Measurements from ENCODE around the gene PCNX4.

Gene PCNX4

GRCh38 chr14:60102389-60102788 lies 10.7 kb downstream of the PCNX4 start:
- no peak for DNase-seq

GRCh38 chr14:60106339-60106738 lies 14.6 kb downstream of the PCNX4 start:
- no peak for DNase-seq

GRCh38 chr14:60107477-60107876 lies 15.8 kb downstream of the PCNX4 start:
- DNase-seq: no peak

GRCh38 chr14:60111732-60112131 lies 20.0 kb downstream of the PCNX4 start:
- DNase-seq: no peak

- no peak for DNase-seq
Observed at GRCh38 chr14:60114881-60115280, 23.2 kb downstream of the PCNX4 start.

GRCh38 chr14:60116181-60116580 lies 24.5 kb downstream of the PCNX4 start:
- DNase-seq: no peak

- no peak for DNase-seq
Observed at GRCh38 chr14:60125918-60126317, 34.2 kb downstream of the PCNX4 start.

- DNase-seq: no peak
Observed at GRCh38 chr14:60133487-60133886, 41.8 kb downstream of the PCNX4 start.

GRCh38 chr14:60134702-60135101 lies 43.0 kb downstream of the PCNX4 start:
- no peak for DNase-seq

- DNase-seq: peak; percentile 81
Observed at GRCh38 chr14:60151715-60152114, 60.0 kb downstream of the PCNX4 start.

GRCh38 chr14:60153991-60154390 lies 62.3 kb downstream of the PCNX4 start:
- DNase-seq: peak; percentile 16

GRCh38 chr14:60154671-60155070 lies 62.9 kb downstream of the PCNX4 start:
- no peak for DNase-seq

- no peak for DNase-seq
Observed at GRCh38 chr14:60160422-60160821, 68.7 kb downstream of the PCNX4 start.

GRCh38 chr14:60161196-60162107 lies 69.7 kb downstream of the PCNX4 start:
- DNase-seq: peak; percentile 5

GRCh38 chr14:60163693-60164092 lies 72.0 kb downstream of the PCNX4 start:
- DNase-seq: no peak

- DNase-seq: no peak
Observed at GRCh38 chr14:60164404-60164711, 72.6 kb downstream of the PCNX4 start.

GRCh38 chr14:60164712-60165546 lies 73.2 kb downstream of the PCNX4 start, which contains the start of gene DHRS7:
Gene DHRS7, minus strand, starts transcription at chr14:60165398. Its CDS starts 89 bp downstream, at chr14:60165309.
- DNase-seq: peak; percentile 75

GRCh38 chr14:60165547-60165876 lies 73.8 kb downstream of the PCNX4 start:
- no peak for DNase-seq

GRCh38 chr14:60166142-60166541 lies 74.4 kb downstream of the PCNX4 start:
- DNase-seq: no peak

GRCh38 chr14:60169722-60170121 lies 78.0 kb downstream of the PCNX4 start:
- no peak for DNase-seq

- DNase-seq: no peak
Observed at GRCh38 chr14:60170948-60171347, 79.2 kb downstream of the PCNX4 start.

GRCh38 chr14:60171690-60172089 lies 80.0 kb downstream of the PCNX4 start:
- DNase-seq: no peak

- DNase-seq: no peak
Observed at GRCh38 chr14:60174352-60175254, 82.9 kb downstream of the PCNX4 start.

All from CD4-positive, alpha-beta T cell treated with Interleukin-6 for 4 hours (primary cell).